Activated T-cell treated with anti-CD3 and anti-CD28 coated beads, Interleukin-2, amount 50 U/mL, for 72 hours (primary cell): Measurements from ENCODE around the gene DPP4. TPM values are rescaled to one million over a fixed set of nuclear protein-coding genes. Genes with fewer than 3 reads are reported as not detected.
A peak's percentile ranks its signal among the peaks of the same experiment; 100 is the strongest.

Experiments
- ATAC-seq, 2 donors: fragments of 150-1000 bp; cut with Tn5 transposase; replicated peaks in 1 of 2; 2 replicates each; pipeline ENCODE4 v1.10.0; 2021; ENCODE audit warnings: moderate library complexity in 2 of 2, mild to moderate bottlenecking in 1 of 2
- DNase-seq, 2 donors: peaks; one replicate each; pipeline ENCODE4 v3.0.0; 2021 to 2022; ENCODE audit warnings: mixed read lengths in 1 of 2
- H3K27ac Mint-ChIP-seq: one replicate; pipeline ENCODE4 v1.8.0; 2022; ENCODE audit warnings: mild to moderate bottlenecking, moderate library complexity, mixed read lengths
- H3K27me3 Mint-ChIP-seq: one replicate; pipeline ENCODE4 v1.8.0; 2022; ENCODE audit warnings: low read depth, mixed read lengths
- H3K36me3 Mint-ChIP-seq, 2 donors: one replicate each; pipeline ENCODE4 v1.8.0; 2022; ENCODE audit warnings: mixed read lengths in 2 of 2, mild to moderate bottlenecking in 1 of 2; ENCODE audit not compliant: insufficient read depth in 2 of 2
- H3K4me1 Mint-ChIP-seq: one replicate; pipeline ENCODE4 v1.8.0; 2022; ENCODE audit warnings: low read depth, mixed read lengths
- H3K4me3 Mint-ChIP-seq, 2 donors: one replicate each; pipeline ENCODE4 v1.8.0; 2022; ENCODE audit warnings: mild to moderate bottlenecking in 2 of 2, mixed read lengths in 2 of 2, moderate library complexity in 2 of 2
- H3K9me3 Mint-ChIP-seq, 2 donors: one replicate each; pipeline ENCODE4 v1.8.0; 2022; ENCODE audit warnings: mixed read lengths in 2 of 2
- total RNA-seq, 2 donors: library from RNA; stranded (reverse); gene quantifications; one replicate each; pipeline ENCODE4 v1.2.3, GENCODE V29; 2022

Gene DPP4
- 10 to 100 TPM; 37.6 to 52.9 TPM for total RNA-seq

- H3K27me3 Mint-ChIP-seq = no peaks in the 10 kb centered on the region
- ATAC-seq = peak; percentile 75 to 83
- DNase-seq = peak; percentile 68 to 76
- H3K27ac Mint-ChIP-seq = peak within 1 kb of the TSS; percentile 90
- peaks cover 48% of the 10 kb centered on the region for H3K4me1 Mint-ChIP-seq
- H3K36me3 Mint-ChIP-seq = peaks cover 11 to 27% of the 10 kb centered on the region in 2 donors
- peaks cover 0 to 5% of the 10 kb centered on the region in 2 donors for H3K9me3 Mint-ChIP-seq
- peak within 1 kb of the TSS; percentile 92 to 95 for H3K4me3 Mint-ChIP-seq
Measured at GRCh38 chr2:162073888-162074631, at the start of gene DPP4. Gene DPP4 (minus strand): TSS chr2:162074215. CDS start chr2:162073981, 234 bp downstream.

- DNase-seq (no peak), ATAC-seq (no peak)
- Mint-ChIP-seq H3K27ac (peak overlapping the region; percentile 22), H3K4me1 (no peaks in the 10 kb centered on the region), H3K36me3 (peaks cover 6 to 11% of the 10 kb centered on the region in 2 donors), H3K27me3 (no peaks in the 10 kb centered on the region), H3K4me3 (no peak overlapping the region), H3K9me3 (peaks cover 5 to 6% of the 10 kb centered on the region in 2 donors)
Measured at GRCh38 chr2:162118166-162119031, 44.4 kb upstream of the DPP4 start.

DNA sequence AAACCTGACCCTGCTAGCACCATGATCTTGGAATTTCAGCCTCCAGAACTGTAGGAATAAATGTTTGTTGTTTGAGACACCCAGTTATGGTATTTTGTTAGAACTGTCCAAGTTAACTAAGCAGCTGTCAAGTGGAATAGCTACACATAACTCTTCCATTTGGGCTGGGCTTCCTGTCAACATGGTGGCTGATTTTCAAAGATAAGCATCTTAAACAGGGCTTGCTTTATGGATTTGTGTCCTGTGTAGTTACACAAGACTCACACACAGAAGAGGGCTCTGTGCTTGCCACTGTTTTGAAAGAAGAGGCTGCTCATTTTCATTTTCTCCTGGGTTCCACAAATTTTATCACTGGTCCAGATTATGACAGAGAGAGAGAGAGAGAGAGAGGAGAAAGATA is 42.3 kb upstream of the DPP4 start:
- DNase-seq (no peak), ATAC-seq (no peak)
- Mint-ChIP-seq H3K36me3 (peaks cover 6 to 11% of the 10 kb centered on the region in 2 donors), H3K4me1 (no peaks in the 10 kb centered on the region), H3K9me3 (peaks cover 5 to 6% of the 10 kb centered on the region in 2 donors), H3K4me3 (no peak overlapping the region), H3K27me3 (no peaks in the 10 kb centered on the region), H3K27ac (peak overlapping the region; percentile 29)

- no peak for ATAC-seq
Measured at GRCh38 chr2:162115076-162115475, 41.1 kb upstream of the DPP4 start.

GRCh38 chr2:162114271-162114670 is 40.3 kb upstream of the DPP4 start:
- Mint-ChIP-seq H3K9me3 (peaks cover 5 to 6% of the 10 kb centered on the region in 2 donors), H3K4me1 (no peaks in the 10 kb centered on the region), H3K36me3 (peaks cover 6 to 11% of the 10 kb centered on the region in 2 donors), H3K27me3 (no peaks in the 10 kb centered on the region), H3K27ac (no peak overlapping the region), H3K4me3 (no peak overlapping the region)
- DNase-seq = no peak
- ATAC-seq = no peak

More at GRCh38 chr2:162115076-162115475, 41.1 kb upstream of the DPP4 start:
- Mint-ChIP-seq H3K27me3 (no peaks in the 10 kb centered on the region), H3K36me3 (peaks cover 6 to 11% of the 10 kb centered on the region in 2 donors), H3K4me1 (no peaks in the 10 kb centered on the region), H3K4me3 (no peak overlapping the region), H3K9me3 (peaks cover 5 to 6% of the 10 kb centered on the region in 2 donors), H3K27ac (no peak overlapping the region)
- DNase-seq = no peak

DNA sequence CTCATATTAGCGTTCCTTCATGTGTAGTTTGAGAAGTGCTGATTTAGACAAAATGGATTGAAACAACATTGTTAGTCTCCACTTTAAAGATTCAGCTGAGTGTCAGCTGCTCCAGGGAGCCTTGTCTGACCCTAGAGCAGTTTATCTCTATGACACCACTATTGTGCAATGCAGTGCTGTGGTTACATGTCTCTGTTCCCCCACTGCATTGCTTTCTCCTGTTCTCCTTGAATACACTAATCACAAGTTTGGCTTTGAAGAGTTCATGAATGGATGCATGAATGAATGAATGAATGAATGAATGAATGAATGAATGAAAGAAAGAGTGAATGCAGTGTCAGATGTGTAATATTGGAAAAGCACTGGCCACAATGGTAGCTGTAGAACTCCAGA is 39.8 kb upstream of the DPP4 start:
- DNase-seq (no peak), ATAC-seq (no peak)
- Mint-ChIP-seq H3K4me1 (no peaks in the 10 kb centered on the region), H3K9me3 (peaks cover 5 to 6% of the 10 kb centered on the region in 2 donors), H3K4me3 (no peak overlapping the region), H3K27me3 (no peaks in the 10 kb centered on the region), H3K36me3 (peaks cover 6 to 11% of the 10 kb centered on the region in 2 donors), H3K27ac (no peak overlapping the region)

- H3K4me1 Mint-ChIP-seq = no peaks in the 10 kb centered on the region
- H3K36me3 Mint-ChIP-seq = peaks cover 6 to 11% of the 10 kb centered on the region in 2 donors
- no peak overlapping the region for H3K4me3 Mint-ChIP-seq
- peaks cover 5 to 6% of the 10 kb centered on the region in 2 donors for H3K9me3 Mint-ChIP-seq
- ATAC-seq = no peak
- H3K27me3 Mint-ChIP-seq = no peaks in the 10 kb centered on the region
- no peak for DNase-seq
- no peak overlapping the region for H3K27ac Mint-ChIP-seq
Measured at GRCh38 chr2:162113088-162113775, 39.2 kb upstream of the DPP4 start.

DNA sequence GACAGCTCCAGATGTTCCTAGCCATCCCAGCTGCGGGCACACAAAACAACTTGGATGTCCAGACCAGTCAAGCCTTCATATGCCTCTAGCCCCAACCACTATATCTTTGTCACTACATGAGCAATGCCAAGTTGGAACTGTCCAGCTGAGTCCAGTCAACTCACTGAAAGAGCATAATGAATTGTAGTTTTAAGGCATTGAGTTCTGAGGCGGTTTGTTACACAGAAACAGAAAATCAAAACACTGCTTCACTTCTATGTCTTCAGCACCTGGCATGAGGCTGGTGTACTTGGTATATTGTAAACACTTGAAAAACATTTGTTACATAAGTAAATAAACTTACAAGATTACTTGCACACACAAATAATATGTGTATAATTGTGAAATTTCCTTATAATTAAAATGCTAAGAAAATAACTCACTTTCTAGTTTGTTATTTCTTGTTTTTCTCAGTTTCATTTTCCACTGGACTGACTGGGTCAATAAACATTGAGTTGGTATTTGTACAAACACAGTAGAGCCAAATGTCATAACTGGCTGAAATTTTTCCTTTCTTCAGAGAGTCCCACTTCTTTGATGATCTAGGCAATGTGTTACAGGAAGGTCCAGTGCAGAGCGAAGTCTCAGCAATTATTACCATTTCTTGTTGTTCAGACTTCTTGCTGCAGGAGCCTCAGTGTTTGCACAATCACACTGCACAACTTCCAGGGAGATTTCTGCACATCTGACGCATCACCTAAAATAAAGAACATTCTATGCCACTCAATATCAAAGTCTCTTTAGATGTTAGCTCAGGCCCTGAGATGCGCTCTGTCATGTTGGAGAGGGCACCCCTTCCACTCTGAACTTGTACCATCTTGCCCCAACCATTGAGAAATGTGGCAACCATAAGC is 38.2 kb upstream of the DPP4 start:
- peaks cover 6 to 11% of the 10 kb centered on the region in 2 donors for H3K36me3 Mint-ChIP-seq
- no peak overlapping the region for H3K27ac Mint-ChIP-seq
- H3K4me1 Mint-ChIP-seq = no peaks in the 10 kb centered on the region
- peaks cover 5 to 6% of the 10 kb centered on the region in 2 donors for H3K9me3 Mint-ChIP-seq
- no peaks in the 10 kb centered on the region for H3K27me3 Mint-ChIP-seq
- ATAC-seq (no peak), DNase-seq (no peak)
- H3K4me3 Mint-ChIP-seq = no peak overlapping the region

DNA sequence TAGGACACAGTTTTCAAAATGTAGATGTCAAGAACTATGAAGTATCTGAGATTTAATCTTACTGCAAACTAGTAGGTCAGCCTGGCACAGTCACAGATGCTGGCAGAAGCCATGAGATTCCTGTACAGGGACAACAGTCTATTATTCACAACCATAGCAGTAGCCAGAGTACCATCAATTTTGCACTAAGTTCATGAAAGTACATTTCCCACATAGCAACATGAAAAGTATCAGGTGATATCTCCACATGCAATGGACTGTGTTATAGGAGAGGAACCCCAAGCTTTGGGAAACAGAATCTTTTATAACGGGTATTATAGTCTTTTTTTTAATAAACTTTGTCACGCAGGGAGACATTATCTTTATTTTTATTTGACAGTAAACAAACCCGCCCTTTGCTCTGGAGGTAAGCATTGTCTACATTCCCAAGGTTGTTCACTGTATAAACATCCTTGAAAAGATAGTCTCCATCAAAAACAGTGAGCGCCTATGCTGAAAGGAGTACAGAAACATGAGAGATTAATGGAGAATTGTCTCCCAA is 33.4 kb upstream of the DPP4 start:
- ATAC-seq (no peak), DNase-seq (no peak)
- Mint-ChIP-seq H3K4me1 (no peaks in the 10 kb centered on the region), H3K4me3 (no peak overlapping the region), H3K36me3 (no peaks in the 10 kb centered on the region), H3K27ac (no peak overlapping the region), H3K27me3 (no peaks in the 10 kb centered on the region), H3K9me3 (no peaks in the 10 kb centered on the region)

- no peaks in the 10 kb centered on the region for H3K9me3 Mint-ChIP-seq
- no peak overlapping the region for H3K4me3 Mint-ChIP-seq
- peak overlapping the region; percentile 60 for H3K27ac Mint-ChIP-seq
- no peaks in the 10 kb centered on the region for H3K27me3 Mint-ChIP-seq
- H3K4me1 Mint-ChIP-seq = no peaks in the 10 kb centered on the region
- ATAC-seq = no peak
- no peak for DNase-seq
- no peaks in the 10 kb centered on the region for H3K36me3 Mint-ChIP-seq
Measured at GRCh38 chr2:162106746-162107145, 32.7 kb upstream of the DPP4 start.

GRCh38 chr2:162106146-162106551 is 32.1 kb upstream of the DPP4 start:
- DNase-seq (no peak), ATAC-seq (no peak)
- Mint-ChIP-seq H3K4me1 (no peaks in the 10 kb centered on the region), H3K4me3 (no peak overlapping the region), H3K36me3 (no peaks in the 10 kb centered on the region), H3K27me3 (no peaks in the 10 kb centered on the region), H3K9me3 (no peaks in the 10 kb centered on the region), H3K27ac (no peak overlapping the region)

- Mint-ChIP-seq H3K27me3 (no peaks in the 10 kb centered on the region), H3K4me1 (no peaks in the 10 kb centered on the region), H3K9me3 (no peaks in the 10 kb centered on the region), H3K27ac (no peak overlapping the region), H3K4me3 (no peak overlapping the region), H3K36me3 (no peaks in the 10 kb centered on the region)
- ATAC-seq (no peak), DNase-seq (no peak)
Measured at GRCh38 chr2:162103443-162104009, 29.5 kb upstream of the DPP4 start.
